ENCODE measurements around the gene KPTN.

DNA sequence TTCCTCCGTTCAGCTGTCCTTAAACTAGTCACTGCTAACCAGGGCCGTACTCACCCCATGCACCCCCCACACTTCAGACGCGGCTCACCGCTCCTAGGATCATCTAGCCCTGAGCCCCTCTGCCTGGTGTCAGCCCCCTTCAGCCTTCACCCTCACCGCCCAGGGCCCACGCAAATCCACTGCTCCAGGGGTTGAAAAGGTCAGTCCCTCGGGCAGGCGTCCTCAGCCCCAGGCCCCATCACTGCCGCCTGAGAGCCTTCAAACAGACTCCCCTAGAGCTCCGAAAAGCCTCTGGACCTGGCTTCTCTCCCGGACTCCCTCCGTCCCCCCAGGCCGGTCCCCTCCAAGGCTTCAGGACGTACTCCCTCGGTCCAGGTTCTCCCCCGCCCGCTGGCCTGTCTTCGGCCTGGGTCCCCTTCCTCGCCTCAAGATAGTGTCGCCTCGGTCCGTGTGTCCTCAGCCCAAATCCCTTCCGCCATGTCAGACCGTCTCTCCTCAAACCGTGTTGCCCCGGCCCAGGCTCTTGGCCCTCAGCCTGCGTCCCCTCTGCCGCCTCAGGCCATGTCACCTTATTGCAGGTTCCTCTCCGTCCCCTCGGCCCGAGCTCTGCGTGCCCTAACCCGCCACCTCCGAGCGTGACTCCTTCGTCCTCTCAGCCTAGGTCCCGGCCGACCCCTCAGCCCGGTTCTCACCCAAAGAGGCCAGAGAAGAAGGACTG lies 30.3 kb upstream of the KPTN start:
- no peak for TF ChIP-seq EZH2 (IDR thresholded peaks at IDR 0.05; ENCODE audit: insufficient read depth, low read length)
- TF ChIP-seq, protein P1, sequence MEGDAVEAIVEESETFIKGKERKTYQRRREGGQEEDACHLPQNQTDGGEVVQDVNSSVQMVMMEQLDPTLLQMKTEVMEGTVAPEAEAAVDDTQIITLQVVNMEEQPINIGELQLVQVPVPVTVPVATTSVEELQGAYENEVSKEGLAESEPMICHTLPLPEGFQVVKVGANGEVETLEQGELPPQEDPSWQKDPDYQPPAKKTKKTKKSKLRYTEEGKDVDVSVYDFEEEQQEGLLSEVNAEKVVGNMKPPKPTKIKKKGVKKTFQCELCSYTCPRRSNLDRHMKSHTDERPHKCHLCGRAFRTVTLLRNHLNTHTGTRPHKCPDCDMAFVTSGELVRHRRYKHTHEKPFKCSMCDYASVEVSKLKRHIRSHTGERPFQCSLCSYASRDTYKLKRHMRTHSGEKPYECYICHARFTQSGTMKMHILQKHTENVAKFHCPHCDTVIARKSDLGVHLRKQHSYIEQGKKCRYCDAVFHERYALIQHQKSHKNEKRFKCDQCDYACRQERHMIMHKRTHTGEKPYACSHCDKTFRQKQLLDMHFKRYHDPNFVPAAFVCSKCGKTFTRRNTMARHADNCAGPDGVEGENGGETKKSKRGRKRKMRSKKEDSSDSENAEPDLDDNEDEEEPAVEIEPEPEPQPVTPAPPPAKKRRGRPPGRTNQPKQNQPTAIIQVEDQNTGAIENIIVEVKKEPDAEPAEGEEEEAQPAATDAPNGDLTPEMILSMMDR (IDR thresholded peaks at IDR 0.05; ENCODE audit: insufficient read depth, low read depth, low read length), result no peak

All from astrocyte (in vitro differentiated cells and primary cell).